HG02840 (cell line): ENCODE measurements around the gene KDM1B.
A peak's percentile ranks its signal among the peaks of the same experiment; 100 is the strongest.
"Not testable (repeated sequence)": the region's sequence is repeated elsewhere in the genome, so short reads cannot be mapped to it uniquely, and the experiment has no call there.

ENCODE experiments used
- ATAC-seq: cut with Tn5 transposase; IDR thresholded peaks from one replicate; pipeline ENCODE4 v1.9.1; 2021; ENCODE audit warnings: mild to moderate bottlenecking, moderate library complexity, moderate number of reproducible peaks; ENCODE audit not compliant: unreplicated experiment, low FRiP score

KDM1B gene

DNA sequence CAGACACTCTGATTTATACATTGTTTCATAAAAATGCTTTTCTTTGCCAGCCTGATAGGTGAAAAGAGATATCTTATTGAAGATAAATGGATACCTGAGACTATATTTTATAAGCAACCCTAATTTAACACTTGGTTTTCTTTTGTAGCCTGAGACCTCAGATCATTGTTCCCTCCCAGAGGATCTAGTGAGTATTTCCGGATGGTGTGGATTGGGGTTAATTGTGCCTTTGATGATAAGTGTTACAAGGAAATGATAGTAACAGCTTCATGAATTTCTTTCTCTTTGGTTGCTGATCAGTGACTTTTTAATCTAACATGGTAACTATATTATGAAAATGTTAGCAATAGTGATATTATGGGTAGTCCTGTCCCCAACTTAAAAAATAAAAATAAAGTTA lies 30.4 kb downstream of the KDM1B start:
- ATAC-seq = no peak

DNA sequence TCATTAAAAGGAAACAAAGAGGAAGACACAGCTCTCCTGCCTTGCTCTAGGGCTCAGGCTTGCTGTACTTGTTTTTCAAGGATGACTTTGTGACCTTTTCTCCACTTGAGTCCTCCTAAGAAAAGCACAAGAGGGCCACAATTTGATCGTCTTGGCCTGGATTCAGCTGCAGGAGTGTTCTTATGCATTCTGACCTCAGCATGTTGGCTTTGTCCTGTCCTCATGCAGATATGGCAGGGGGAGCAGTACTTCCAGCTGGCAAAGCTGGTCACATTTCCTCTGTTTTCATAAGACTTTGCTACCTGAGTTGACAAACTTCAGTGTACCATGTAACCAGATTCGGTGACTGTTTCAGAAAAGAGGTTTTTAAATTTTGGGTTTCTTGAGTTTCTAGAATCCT lies 30.8 kb downstream of the KDM1B start:
- no peak for ATAC-seq

DNA sequence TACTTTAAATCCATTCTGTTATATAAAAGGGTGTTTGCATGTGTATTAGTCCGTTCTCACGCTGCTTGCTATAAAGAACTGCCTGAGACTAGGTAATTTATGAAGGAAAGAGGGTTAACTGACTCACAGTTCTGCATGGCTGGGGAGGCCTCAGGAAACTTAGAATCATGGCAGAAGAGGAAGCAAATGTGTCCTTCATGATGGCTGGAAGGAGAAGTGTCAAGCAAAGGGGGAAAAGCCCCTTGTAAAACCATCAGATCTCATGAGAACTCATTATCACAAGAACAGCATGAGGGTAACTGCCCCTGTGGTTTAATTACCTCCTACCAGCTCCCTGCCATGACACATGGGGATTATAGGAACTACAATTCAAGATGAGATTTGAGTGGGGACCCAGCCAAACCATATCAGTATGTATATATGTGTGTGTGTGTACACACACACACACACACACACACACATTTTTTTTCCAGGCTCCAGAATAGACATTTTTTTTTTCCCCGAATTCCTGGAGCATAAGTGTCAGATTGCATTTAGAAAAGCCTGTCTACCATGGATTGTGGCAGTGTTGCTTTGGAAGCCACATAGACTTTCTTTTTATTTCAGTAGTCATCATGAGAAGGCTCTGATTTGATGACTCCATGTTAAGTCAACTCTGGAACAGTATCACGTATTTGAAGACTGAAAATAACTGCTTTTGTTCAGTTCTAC lies 31.5 kb downstream of the KDM1B start:
- ATAC-seq = no peak

DNA sequence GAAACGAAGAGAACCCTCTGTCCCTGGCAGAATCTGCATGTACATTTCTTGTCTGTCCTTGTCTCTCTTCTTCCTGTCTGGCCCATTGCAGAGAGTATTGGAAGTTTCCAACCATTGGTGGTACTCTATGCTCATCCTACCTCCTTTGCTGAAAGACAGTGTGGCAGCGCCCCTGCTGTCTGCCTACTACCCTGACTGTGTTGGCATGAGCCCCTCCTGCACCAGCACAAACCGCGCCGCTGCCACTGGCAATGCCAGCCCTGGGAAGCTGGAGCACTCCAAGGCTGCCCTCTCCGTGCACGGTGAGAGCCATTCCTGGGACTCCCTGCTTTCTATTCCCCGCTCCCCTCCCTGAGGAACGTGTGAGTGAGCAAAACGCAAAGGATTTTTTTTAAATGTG lies 32.5 kb downstream of the KDM1B start:
- no peak for ATAC-seq

DNA sequence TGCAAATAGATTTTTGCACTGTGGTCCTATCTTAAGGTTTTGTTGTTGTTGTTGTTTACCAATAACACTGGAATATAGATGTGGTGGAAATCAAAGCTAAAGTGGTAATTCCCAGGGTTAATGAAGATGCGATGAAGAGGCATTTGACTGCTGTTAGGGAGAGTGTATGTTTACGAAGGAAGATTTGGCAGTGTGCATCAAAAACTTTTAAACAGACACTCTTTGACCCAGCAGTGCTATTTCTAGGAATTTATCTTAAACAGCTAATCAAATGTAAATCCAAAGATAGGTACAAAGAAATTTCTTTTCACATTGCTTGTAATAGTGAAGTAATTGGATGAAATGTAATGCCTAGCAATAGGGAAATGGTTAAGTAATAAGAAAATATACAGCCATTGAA lies 34.0 kb downstream of the KDM1B start:
- ATAC-seq = no peak

DNA sequence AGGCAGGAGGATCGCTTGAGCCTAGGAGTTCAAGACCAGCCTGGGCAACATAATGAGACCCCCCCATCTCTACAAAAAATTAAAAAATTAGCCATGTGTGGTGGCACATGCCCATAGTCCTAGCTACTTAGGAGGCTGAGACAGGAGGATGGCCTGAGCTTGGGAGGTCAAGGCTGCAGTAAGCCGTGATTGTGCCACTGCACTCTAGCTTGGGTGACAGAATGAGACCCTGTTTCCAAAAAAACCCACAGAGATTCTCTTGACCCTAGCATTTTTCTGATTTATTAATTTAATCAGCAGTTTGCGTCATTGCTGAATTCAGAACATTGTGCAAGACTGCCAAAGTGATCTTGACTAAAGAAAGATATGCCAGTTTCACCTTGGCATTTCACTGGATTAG lies 36.8 kb downstream of the KDM1B start:
- no peak for ATAC-seq

DNA sequence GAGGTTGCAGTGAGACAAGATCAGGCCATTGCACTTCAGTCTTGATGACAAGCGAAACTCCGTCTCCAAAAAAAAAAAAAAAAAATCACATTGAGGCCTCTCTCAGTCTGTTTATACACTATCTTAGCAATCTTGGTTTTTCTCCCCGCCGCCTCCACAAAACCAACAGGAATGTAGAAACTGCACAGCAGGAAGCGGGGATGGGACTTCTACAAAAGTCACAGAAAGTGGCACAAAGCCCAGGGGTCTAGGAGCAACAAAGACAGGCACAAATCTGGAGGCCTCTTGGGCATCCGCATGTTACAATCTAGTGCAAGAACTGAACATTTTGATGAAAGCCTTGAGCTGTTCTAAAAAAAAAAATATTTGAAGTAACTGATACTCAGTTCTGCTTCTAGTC lies 48.6 kb downstream of the KDM1B start:
- no peak for ATAC-seq

DNA sequence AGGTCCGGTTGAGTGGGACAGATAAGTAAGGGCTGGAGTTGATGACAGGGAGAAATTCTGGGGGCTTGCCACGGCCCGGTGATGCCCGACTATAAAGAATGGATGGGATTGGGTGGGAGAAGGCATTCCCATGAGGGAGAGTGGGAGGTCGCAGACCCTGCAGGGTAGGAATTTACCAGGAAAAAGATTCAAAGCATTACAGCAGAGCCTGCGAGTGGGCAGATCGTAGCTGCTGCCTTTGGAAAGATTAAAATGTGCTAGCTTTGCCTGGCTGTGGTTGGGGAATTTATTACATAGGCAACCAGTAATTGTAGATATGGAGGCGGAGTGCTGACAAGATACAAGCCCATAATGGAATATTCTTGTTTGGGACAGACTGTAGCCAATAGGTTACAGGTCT lies 49.5 kb downstream of the KDM1B start:
- ATAC-seq = no peak

DNA sequence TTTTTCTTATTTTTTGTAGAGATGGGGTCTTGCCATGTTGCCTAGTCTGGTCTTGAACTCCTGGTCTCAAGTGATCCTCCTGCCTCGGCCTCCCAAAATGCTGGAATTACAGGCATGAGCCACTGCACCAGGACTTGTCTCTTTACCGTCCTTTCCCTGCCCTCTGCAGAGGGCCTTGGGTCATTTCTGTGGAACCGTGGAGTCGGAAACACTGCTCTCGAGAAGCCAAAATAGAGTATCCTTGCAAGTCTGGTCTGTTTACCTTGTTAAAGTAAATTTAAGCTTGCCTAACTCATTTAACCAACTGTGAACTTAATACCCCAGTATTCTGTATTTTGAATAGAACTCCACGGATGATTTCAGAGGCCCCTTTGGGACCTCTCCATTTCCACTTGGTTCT lies 51.4 kb downstream of the KDM1B start:
- no peak for ATAC-seq

DNA sequence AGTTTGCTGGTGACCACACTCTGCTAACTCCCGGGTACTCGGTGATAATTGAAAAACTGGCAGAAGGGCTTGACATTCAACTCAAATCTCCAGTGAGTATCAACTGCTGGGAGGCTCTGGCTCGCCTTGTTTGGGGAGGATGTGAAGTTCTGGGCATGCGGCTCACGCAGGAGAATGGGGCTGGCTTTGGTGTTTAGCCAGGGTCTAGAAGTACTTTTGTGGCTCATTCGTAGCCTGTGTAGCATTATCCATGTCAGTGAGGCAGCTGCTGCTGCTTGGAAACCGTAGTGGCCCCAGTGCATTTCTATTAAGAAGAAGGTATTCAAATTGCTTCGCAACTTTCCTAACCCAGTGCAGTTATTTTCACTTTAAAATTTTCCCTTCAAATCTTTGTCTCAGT lies 52.2 kb downstream of the KDM1B start:
- no peak for ATAC-seq

DNA sequence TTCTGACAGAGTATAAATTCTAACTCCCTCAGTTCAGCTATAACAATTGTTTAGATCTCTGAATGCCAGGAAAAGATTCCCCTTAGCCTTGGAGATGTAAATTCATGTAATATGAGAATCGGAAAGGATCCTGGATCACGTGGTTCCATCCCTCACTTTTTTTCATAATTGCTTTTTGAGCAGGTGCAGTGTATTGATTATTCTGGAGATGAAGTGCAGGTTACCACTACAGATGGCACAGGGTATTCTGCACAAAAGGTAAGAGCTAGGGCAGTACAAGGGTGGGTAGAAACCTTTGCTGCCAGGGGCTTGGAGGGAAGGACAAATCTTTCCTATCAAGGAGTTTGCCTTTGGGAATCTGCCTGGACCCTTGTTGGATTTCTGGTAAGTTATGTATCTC lies 52.7 kb downstream of the KDM1B start:
- no peak for ATAC-seq

DNA sequence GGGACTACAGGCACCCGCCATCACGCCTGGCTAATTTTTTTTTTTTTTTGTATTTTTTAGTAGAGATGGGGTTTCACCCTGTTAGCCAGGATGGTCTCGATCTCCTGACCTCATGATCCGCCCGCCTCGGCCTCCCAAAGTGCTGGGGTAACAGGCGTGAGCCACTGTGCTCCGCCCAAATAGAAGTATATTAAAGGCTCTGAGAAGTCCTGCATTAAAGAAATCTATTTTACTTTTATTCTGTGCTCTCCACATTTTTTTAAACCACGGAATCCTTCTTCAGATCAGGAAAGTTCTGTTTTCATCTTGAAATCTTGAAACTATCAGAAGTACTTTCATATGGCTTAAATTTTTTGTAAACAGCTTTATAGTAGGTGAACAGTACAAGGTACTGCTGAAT lies 53.6 kb downstream of the KDM1B start:
- not testable (repeated sequence) for ATAC-seq

DNA sequence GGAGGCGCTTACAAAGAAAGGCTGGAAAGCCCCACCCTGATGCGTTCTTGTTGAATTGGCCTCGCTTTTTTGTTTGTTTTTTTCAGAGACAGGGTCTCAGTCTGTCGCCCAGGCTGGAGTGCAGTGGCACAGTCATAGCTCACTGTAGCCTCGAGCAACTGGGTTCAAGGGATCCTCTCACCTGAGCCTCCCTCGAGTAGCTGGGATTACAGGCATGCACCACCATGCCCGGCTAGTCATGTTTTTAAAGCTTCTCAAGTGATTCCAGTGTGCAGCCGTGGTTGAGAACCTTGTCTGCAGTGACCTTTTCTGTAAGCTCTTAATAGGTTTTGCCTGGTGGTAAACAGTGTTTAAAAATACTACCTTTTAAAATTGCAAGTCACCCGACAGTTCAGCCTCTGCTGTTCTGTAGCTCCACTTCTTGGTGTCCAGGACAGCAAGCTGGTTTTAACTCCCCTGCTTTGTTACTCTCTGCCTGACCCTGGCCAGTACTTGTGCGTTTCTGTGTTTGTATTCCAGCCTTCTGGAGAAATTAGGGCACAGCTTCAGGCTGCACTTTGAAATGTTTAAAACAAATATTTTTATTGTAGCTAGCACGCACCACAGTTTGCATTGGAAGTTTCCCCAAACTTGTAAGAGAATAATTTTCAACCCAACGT lies 54.4 kb downstream of the KDM1B start:
- ATAC-seq = no peak

DNA sequence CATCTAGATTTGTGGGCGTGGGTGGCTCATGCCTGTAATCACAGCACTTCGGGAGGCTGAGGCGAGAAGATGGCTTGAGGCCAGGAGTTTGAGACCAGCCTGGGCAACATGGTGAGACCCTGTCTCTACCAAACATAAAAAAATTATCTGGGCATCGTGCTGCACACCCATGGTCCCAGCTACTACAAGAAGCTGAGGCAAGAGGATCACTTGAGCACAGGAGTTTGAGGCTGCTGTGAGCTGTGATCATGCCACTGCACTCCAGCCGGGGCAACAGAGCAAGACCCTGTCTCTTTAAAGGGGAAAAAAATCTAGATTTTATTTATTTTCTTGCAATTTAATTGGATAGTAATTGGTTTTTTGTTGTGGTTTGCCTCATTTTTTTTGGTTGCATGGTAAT lies 55.5 kb downstream of the KDM1B start:
- no peak for ATAC-seq

DNA sequence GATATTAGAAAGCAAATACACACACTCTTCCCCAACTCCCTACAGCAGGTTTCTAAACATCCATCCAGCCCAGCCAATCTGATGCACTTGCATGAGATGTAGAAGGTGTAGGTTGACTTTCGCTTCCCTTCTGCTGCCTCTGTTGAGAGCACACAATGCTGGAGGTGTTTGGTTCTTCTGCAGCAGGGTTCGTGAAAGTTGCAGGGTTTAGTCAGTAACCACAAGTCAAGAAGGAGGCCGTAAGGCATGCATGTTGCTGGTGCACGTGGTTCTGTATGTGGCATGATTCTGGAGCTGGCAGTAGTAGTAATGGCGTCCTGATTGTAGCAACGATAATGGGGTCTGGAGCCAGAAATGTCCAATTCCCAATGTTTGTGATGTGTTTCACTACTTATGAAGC lies 56.1 kb downstream of the KDM1B start:
- ATAC-seq = peak; percentile 85

DNA sequence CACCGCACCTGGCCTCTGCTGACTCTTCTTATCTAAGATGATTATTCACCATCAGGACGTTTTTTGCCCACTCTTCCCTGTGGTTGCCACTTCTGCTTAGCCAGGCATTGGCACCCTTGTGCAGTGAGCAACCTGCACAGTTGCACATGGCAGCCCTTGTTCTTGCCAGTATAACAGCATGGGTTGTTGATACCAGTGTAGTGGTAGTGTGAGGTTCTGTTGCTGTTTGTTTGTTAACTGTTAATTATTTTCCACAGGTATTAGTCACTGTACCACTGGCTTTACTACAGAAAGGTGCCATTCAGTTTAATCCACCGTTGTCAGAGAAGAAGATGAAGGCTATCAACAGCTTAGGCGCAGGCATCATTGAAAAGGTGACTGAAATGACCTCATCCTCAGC lies 57.0 kb downstream of the KDM1B start:
- ATAC-seq = no peak

DNA sequence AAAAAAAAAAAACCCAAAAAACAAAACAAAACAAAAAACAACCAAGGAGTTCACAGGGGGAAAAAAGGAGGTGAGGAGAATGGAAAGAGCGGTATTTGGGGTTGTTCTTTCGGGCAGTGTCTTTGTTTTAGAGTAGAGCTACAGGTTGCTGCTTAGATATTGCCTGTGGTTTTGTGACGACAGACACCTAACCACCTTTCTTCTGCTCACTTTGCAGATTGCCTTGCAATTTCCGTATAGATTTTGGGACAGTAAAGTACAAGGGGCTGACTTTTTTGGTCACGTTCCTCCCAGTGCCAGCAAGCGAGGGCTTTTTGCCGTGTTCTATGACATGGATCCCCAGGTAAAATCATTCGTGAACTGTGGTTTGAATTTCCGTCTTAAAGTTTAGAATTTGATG lies 58.2 kb downstream of the KDM1B start:
- no peak for ATAC-seq

DNA sequence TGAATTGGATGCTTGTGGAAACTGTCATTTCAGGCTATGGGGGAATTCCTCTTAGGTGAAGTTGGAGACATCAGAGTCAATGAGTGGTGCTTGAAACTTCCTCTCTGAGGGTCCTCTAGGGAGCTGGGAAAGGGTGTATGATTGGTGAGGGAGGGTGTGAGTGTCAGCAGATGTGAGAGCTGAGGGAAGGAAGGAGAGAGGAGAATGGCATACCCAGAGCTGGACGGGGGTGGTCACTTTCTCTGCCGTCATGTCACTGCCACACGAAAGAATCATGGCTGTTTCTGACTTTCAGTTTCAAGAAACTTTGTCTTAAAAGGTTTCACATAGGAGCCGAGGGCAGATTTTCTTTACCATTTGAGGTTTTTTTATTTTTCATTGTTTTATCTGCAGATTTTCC lies 58.8 kb downstream of the KDM1B start:
- ATAC-seq = no peak

DNA sequence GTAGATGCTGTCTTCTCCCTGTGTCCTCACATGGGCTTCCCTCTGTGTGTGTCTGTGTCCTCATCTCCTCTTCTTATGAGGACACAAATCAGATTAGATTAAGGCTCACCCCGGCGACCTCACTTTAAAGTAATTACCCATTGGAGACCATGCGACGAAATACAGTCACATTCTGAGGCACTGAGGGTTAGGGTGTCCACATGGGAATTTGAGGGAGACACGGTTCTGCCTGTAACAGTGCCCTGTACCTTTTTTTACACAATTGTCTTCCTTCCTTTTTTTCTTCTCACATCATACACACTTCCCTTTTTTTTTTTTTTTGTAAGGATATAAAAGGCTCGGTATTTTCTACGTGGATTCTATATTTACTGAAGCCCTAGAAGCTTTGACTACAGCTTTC lies 60.2 kb downstream of the KDM1B start:
- ATAC-seq = no peak

DNA sequence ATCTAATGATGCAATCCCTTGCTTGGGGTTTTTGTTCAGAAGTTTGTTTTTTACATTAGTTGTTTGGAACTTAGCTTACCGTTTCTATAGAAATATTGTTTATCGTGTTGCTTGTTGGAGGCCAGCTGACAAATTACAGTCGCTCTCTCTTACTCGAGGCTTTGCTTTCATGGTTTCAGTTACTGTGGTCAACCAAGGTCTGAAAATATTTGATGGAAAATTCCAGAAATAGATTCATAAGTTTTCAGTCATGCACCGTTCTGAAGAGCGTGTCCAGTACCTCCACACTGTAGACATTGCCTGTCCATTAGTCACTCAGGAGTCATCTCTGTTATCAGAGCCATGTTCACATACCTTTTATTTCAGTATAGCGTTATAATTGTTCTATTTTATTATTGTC lies 61.2 kb downstream of the KDM1B start:
- ATAC-seq = no peak

DNA sequence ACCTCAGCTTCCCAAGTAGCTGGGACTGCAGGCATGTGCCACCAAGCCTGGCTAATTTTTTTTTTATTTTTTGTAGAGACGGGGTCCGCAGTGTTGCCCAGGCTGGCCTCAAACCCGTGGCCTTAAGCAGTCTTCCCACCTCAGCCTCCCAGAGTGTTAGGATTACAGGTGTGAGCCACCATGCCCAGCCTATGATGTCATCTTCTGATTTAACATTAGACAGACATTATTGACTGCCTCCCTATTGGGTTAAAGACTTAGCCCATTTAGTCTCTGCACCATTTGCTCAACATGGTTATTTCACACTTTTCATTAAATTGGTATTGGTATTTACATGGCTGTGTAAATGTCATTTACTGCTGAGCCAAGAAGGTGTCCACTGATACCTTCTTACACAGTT lies 63.0 kb downstream of the KDM1B start:
- no peak for ATAC-seq

DNA sequence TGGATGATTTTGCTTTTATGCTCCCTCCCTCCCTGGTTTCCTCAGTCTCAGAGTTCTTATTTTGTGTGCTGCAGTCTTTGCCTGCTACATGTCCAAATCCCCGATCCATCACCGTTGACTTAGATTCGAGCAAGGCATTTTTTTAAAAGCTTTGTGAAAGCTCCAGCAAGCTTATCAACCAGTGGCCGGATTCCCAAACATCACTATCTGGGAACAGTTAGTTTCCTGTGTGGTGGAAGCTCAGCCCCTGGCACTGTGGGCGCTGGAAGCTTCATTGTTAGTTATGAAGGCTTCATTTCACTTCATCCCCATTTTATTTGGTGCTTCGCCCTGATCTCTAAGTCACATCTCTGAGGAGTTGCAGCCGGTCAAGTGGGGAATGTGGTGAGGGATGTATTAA lies 64.4 kb downstream of the KDM1B start:
- ATAC-seq = no peak

DNA sequence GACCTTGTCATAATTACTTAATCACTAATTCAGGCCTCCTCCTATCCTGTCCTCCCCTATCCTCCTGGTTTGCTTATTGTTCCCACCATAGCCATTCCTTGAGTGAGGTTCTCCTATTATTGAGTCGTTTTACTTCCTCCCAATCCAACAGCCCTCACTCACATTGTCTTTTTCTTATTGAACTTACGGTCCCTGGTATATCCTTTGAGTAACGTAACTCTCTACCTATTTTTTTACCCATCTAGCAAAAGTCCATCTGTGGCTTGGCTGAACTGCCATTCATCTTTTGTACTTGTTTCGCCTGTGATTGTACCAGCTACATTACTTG lies 66.0 kb downstream of the KDM1B start:
- no peak for ATAC-seq
